Right renal pelvis (tissue), 4 donors: ENCODE measurements around the gene ULBP1. TPM values are rescaled to one million over a fixed set of nuclear protein-coding genes. Genes with fewer than 3 reads are reported as not detected.

ENCODE experiments used
- polyA plus RNA-seq, 4 donors: library from polyadenylated mRNA; unstranded; fragments of 120-200 nt; gene quantifications; one replicate each; pipeline ENCODE4 v1.2.1, GENCODE V29; 2013; ENCODE audit not compliant: insufficient read length in 4 of 4

The ULBP1 gene
- polyA plus RNA-seq, 4 donors, result 1.5 to 2.1 (median 1.8) TPM

Other genes with a start within 250 kb of the ULBP1 start
- gene LATS1, start 245.8 kb upstream of the ULBP1 start, polyA plus RNA-seq, result 10 to 100 TPM; 28.4 to 36.6 (median 34.6) TPM
- 10 to 100 TPM; 36.2 to 46.0 (median 43.4) TPM for gene NUP43, start 217.4 kb upstream of the ULBP1 start, polyA plus RNA-seq
- gene PCMT1, start 214.2 kb upstream of the ULBP1 start, polyA plus RNA-seq, result 100 to 1,000 TPM in 1 of 4 donors, 10 to 100 TPM in 3; 93.7 to 101 (median 98.2) TPM
- 10 to 100 TPM; 34.0 to 42.3 (median 39.1) TPM for gene LRP11, start 99.6 kb upstream of the ULBP1 start, polyA plus RNA-seq
- gene RAET1E, start 65.8 kb upstream of the ULBP1 start, polyA plus RNA-seq, result under 1 TPM; 0.40 to 0.93 (median 0.63) TPM
- 1 to 10 TPM; 1.1 to 1.8 (median 1.4) TPM for gene RAET1G, start 40.8 kb upstream of the ULBP1 start, polyA plus RNA-seq
- under 1 TPM; 0.65 to 0.91 (median 0.67) TPM for gene ULBP2, start 21.9 kb upstream of the ULBP1 start, polyA plus RNA-seq
- gene RAET1L, start 61.6 kb downstream of the ULBP1 start, polyA plus RNA-seq, result not detected
- gene ULBP3, start 105.2 kb downstream of the ULBP1 start, polyA plus RNA-seq, result 10 to 100 TPM in 2 of 4 donors, 1 to 10 TPM in 2; 7.7 to 10.6 (median 9.0) TPM
- gene PPP1R14C, start 179.1 kb downstream of the ULBP1 start, polyA plus RNA-seq, result 10 to 100 TPM; 21.0 to 27.7 (median 24.8) TPM